Liver (tissue), 3 donors: Measurements from ENCODE around the gene BASP1.

Source experiments
- CTCF ChIP-seq: fragments of 150-350 bp; IDR thresholded peaks from 2 replicates; pipeline ENCODE4 v1.5.1; 2017; ENCODE audit warnings: improper control_type of control experiment, low read depth, low read length; ENCODE audit not compliant: missing input control
- REST ChIP-seq: IDR thresholded peaks from 2 replicates; pipeline ENCODE4 v1.6.1; 2016; ENCODE audit warnings: antibody characterized with exemption, mild to moderate bottlenecking
- SP1 ChIP-seq: IDR thresholded peaks from 2 replicates; pipeline ENCODE4 v1.6.1; 2018; ENCODE audit warnings: antibody characterized with exemption, mild to moderate bottlenecking
- donor health status: healthy.
- donor health status: healthy.

- TF ChIP-seq CTCF (no peak), REST (no peak), SP1 (no peak)
Observed at GRCh38 chr5:17227868-17228267, 10.4 kb downstream of the BASP1 start.
